KG1 (cell line): Measurements from ENCODE around the gene MAMLD1.

Experiments used
- DNase-seq: peaks from one replicate; lab custom pipeline; 2025; lab: John Stamatoyannopoulos, UW

MAMLD1 gene

GRCh38 chrX:150502091-150502490 is 139.0 kb downstream of the MAMLD1 start:
- DNase-seq, result no peak

DNA sequence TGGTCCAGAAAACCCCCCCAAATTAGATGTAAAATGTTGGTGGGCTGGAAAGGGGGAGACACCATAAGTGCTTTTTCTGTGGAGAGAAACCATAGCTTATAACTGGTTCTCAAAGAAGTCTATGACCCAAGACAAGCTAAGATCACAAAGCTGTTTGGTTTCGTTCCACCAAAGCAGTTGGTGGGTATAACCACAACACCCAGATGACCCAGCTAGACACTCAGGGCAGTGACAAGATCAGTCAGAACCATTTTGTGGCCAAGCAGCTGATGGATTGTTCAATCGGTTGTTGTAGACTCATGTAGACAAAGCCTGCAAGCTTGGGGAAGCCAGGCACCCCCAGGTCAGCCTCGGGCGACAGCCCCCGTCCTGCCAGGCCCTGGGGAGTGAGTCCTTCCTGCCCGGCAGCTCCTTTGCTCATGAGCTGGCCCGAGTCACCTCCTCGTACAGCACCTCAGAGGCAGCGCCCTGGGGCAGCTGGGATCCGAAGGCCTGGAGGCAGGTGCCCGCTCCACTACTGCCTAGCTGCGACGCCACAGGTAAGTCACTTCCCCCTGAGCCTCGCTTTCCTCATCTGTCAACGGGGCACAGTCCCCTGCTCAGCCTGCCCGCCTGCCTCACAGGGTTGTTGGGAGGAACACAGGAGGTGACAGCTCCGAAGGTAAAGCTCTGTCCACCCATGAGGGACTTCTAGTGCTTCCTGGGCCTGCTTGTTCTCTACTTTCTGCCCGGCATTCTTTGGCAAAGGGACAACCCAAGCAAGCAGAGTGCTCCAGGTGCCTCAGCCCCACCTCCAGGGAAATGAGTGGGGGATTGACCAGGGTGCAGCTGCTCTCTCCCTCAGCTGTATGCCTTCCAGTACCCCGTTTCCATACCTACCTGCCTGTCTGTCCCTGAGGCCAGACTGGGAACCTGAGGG is 140.1 kb downstream of the MAMLD1 start:
- DNase-seq, result no peak

GRCh38 chrX:150503898-150504219 is 140.7 kb downstream of the MAMLD1 start:
- DNase-seq, result no peak

GRCh38 chrX:150504397-150505182 is 141.5 kb downstream of the MAMLD1 start:
- DNase-seq, result no peak

GRCh38 chrX:150506020-150506419 is 142.9 kb downstream of the MAMLD1 start:
- DNase-seq, result no peak

GRCh38 chrX:150506486-150506885 is 143.4 kb downstream of the MAMLD1 start:
- no peak for DNase-seq

- DNase-seq, result no peak
Observed at GRCh38 chrX:150507251-150507856, 144.2 kb downstream of the MAMLD1 start.

- no peak for DNase-seq
Observed at GRCh38 chrX:150508018-150508417, 144.9 kb downstream of the MAMLD1 start.

DNA sequence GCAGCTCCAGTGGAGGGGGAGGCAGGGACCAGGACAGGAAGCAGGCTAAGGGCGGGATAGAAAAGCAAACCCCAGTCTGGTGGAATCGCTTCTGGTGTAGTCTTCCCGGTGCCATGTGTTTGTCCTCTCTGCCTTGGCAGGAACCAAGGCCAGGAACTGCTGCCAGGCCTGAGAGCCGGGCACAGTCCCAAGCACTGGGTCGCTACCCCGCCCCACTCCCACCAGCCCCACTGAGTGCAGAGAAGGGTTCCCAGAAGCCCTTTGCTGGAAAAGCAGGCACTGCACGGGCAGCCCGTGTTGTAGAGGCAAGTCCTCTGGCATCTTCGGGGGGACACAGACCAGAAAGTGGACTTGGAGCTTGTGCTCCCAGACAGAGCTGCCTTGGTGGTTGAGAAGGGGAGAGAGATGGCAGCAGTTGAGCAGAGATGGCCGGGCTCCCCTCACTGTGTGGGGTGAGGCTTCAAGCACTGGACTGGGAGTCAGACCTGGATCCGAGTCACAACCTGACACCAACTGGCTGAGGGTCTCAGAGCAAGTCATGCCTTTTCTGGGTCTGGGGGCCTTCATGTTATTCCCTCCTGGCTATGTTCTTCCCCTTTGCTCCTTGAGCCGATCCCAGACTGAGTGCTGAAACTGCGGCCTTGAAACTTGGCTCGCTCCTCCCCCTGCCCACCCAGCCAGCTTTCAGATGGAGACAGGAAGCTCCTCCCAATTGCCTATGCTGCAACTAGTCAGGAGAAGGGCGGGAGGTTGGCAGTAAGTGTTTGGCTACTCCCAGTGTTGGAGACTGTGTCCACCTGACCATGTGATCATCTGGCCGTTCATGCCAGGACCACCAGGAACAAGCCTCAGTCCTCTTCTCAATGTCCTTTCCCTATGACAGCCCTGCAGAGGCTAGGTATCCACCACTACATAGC is 145.6 kb downstream of the MAMLD1 start:
- no peak for DNase-seq

GRCh38 chrX:150509703-150510102 is 146.6 kb downstream of the MAMLD1 start:
- no peak for DNase-seq

DNA sequence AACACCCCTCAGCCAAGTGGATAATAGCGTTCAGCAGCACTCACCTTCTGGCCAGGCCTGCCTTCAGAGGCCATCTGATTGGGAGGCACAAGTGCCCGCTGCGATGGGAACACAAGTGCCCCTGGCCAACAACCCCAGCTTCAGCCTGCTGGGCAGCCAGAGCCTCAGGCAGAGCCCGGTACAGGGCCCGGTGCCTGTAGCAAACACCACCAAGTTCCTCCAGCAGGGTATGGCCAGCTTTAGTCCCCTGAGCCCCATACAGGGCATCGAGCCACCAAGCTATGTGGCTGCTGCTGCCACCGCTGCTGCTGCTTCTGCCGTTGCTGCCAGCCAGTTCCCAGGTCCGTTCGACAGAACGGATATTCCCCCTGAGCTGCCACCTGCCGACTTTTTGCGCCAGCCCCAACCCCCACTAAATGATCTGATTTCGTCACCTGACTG is 149.4 kb downstream of the MAMLD1 start:
- DNase-seq, result no peak

DNA sequence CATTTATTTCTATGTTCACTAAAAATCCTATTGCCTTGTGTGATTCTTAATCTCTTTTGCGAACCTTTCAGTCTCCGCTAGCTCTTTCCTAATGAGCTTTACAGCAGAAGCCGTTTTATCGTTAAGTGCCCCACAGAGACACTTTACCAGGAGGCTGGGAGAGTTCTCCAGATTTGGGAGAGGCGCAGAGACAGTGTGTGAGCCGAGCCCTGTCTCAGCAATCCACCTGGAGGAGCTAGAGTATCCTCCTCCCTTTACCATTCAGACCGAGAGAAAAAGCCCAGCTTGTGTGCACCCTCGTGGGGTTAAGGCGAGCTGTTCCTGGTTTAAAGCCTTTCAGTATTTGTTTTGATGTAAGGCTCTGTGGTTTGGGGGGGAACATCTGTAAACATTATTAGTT is 150.4 kb downstream of the MAMLD1 start:
- DNase-seq, result no peak

DNA sequence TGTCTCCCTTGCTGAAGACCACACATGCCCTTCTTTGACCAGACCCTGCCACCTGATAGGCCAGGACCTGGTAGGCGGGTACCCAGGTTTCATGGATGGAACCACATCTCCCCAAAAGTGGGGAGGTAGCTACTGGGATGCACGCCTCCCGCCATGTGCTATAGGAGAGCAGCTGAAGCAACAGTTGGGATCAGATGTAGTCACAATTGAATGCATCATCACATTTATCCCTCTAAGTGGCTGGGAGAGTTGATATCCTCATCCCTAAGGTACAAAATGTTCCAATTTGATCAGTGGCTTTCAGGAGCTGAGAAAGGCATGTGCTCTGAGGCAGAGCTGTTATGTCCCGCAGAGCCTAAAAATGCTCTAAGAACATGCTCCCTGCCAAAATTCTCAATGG is 151.3 kb downstream of the MAMLD1 start:
- DNase-seq, result no peak

- no peak for DNase-seq
Observed at GRCh38 chrX:150515801-150516200, 152.7 kb downstream of the MAMLD1 start.

DNA sequence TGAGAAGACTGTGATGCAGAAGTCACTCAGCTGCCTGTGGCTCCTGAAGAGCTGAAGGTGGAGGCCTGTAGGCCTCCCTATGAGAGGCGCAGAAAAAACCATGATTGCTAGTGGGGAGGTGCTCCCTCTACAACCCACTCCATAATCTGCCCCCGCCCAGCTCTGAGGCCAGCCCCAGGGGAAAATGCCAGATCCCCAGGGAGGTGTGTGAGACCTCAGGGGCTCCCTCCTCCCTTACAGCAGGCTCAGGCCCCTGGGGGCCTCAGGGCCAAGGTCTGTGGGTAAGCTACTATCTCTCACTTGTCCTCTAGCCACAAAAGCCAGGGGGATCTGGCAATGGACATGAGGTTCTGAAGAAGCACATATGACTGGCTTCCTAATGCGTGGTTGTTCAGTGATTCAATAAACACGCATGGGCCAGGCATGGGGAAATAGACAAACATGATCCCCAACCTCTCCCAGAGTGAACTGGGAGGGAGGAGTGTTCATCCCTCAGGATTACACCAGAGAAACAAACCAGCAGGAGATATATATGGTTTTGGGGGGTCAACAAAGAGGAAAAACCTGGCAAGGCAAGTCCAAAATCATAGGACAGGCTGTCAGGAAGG is 154.3 kb downstream of the MAMLD1 start:
- DNase-seq, result no peak

GRCh38 chrX:150522494-150522893 is 159.4 kb downstream of the MAMLD1 start:
- no peak for DNase-seq

GRCh38 chrX:150525061-150525919 is 162.2 kb downstream of the MAMLD1 start:
- no peak for DNase-seq

- no peak for DNase-seq
Observed at GRCh38 chrX:150526692-150527091, 163.6 kb downstream of the MAMLD1 start.

GRCh38 chrX:150527108-150527507 is 164.0 kb downstream of the MAMLD1 start:
- no peak for DNase-seq

DNA sequence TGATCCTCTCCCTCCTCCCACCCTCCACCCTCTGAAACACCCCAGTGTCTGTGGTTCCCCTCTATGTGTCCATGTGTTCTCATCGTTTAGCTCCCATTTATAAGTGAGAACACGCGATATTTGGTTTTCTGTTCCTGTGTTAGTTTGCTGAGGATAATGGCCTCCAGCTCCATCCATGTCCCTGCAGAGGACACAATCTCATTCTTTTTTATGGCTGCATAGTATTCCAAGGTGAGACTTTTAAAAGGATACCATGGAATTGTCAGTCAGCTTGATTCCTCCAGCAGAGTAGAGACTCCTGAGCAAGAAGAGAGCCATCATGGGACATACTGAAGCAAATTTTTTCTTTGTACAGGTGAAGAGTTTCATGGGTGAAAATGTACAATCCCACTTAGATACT is 166.5 kb downstream of the MAMLD1 start:
- DNase-seq, result no peak
